WTC11 (cell line): ENCODE results near the gene NR1D1. TPM values are rescaled to one million over a fixed set of nuclear protein-coding genes. Genes with fewer than 3 reads are reported as not detected.

Experiments
- ATAC-seq: fragments of 200-7000 bp; cut with Tn5 transposase; 2 replicates; pipeline ENCODE4 v1.10.0; 2021; ENCODE audit warnings: mild to moderate bottlenecking, moderate library complexity
- CTCF ChIA-PET: fragments of 300-600 bp; sonication (Branson Sonifier 250); formaldehyde crosslinking; loops from one replicate; lab custom pipeline; 2021; ENCODE audit warnings: antibody characterized with exemption; lab: Charles Lee
- POLR2A ChIA-PET: fragments of 350-600 bp; sonication (Branson Sonifier 250); formaldehyde crosslinking; loops from one replicate; lab custom pipeline; 2021; ENCODE audit warnings: antibody characterized with exemption; lab: Charles Lee
- DNase-seq: peaks from one replicate; pipeline ENCODE4 v3.0.0; 2021; ENCODE audit warnings: low spot score
- H3K27ac Mint-ChIP-seq: 2 replicates; pipeline ENCODE4 v1.8.0; 2021; ENCODE audit warnings: mixed read lengths
- H3K27me3 Mint-ChIP-seq: 2 replicates; pipeline ENCODE4 v1.8.0; 2021; ENCODE audit warnings: low read depth, mild to moderate bottlenecking, moderate library complexity, mixed read lengths
- H3K36me3 Mint-ChIP-seq: 2 replicates; pipeline ENCODE4 v1.8.0; 2021; ENCODE audit warnings: mixed read lengths
- H3K4me1 Mint-ChIP-seq: 2 replicates; pipeline ENCODE4 v1.8.0; 2022; ENCODE audit warnings: mixed read lengths
- H3K4me3 Mint-ChIP-seq: 2 replicates; pipeline ENCODE4 v1.8.0; 2021; ENCODE audit warnings: mild to moderate bottlenecking, moderate library complexity, mixed read lengths
- H3K9me3 Mint-ChIP-seq: 2 replicates; pipeline ENCODE4 v1.8.0; 2021; ENCODE audit warnings: mixed read lengths
- CTCF ChIP-seq: fragments of 200-600 bp; IDR thresholded peaks from 2 replicates; pipeline ENCODE4 v1.8.0; 2022; ENCODE audit warnings: antibody characterized with exemption
- GTF2I ChIP-seq: fragments of 250-450 bp; sonication (Bioruptor Pico); conservative IDR thresholded peaks from 2 replicates; pipeline ENCODE4 v1.4.0; 2021; ENCODE audit warnings: mild to moderate bottlenecking
- MAX ChIP-seq: sonication (generic); formaldehyde crosslinking; IDR thresholded peaks from 2 replicates; pipeline ENCODE4 v1.8.0; 2022; ENCODE audit warnings: mild to moderate bottlenecking, missing genetic modification reagents
- NR1H2 ChIP-seq: sonication (generic); formaldehyde crosslinking; IDR thresholded peaks from 2 replicates; pipeline ENCODE4 v1.9.0; 2021; ENCODE audit warnings: mild to moderate bottlenecking, moderate library complexity, missing genetic modification reagents
- SP1 ChIP-seq: sonication (generic); formaldehyde crosslinking; conservative IDR thresholded peaks from 2 replicates; pipeline ENCODE4 v1.8.1; 2022; ENCODE audit warnings: missing genetic modification reagents
- ZNF219 ChIP-seq: sonication (generic); formaldehyde crosslinking; IDR thresholded peaks from 2 replicates; pipeline ENCODE4 v1.8.0; 2023; ENCODE audit warnings: missing genetic modification reagents, mild to moderate bottlenecking, borderline replicate concordance
- ZNF532 ChIP-seq: fragments of 250-450 bp; sonication (Bioruptor Pico); IDR thresholded peaks from 2 replicates; pipeline ENCODE4 v1.9.0; 2021; ENCODE audit warnings: mild to moderate bottlenecking, borderline replicate concordance
- total RNA-seq: library from RNA; stranded (reverse); gene quantifications from 3 replicates; pipeline ENCODE4 v1.2.3, GENCODE V29; 2021

NR1D1 gene
- total RNA-seq, 1 experiment from 2014 or later, result 5.6 TPM

- no peak for DNase-seq
- no peaks in the 10 kb centered on the region for H3K36me3 Mint-ChIP-seq
Observed at GRCh38 chr17:40069751-40070708, 30.4 kb downstream of the NR1D1 start.

GRCh38 chr17:40068917-40069750 lies 31.3 kb downstream of the NR1D1 start:
- DNase-seq (no peak), ATAC-seq (peak; percentile 4)
- TF ChIP-seq SP1 (peak; percentile 41; the same call in 1 of the 2 replicates), ZNF532 (CRISPR knock-in tag) (no peak), NR1H2 (CRISPR knock-in tag) (no peak), MAX (peak; percentile 52)
- Mint-ChIP-seq H3K27me3 (peaks cover 7% of the 10 kb centered on the region), H3K4me1 (peaks cover 75% of the 10 kb centered on the region), H3K4me3 (peak overlapping the region; percentile 53), H3K36me3 (no peaks in the 10 kb centered on the region), H3K27ac (peak overlapping the region; percentile 29; the same call in 1 of the 2 replicates), H3K9me3 (no peaks in the 10 kb centered on the region)
- ChIA-PET CTCF (interaction anchor here (0.6 to 4.3 kb wide), 10 partner anchors 9 to 56 kb away, joined by 3 to 33 read pairs (median 7); partner anchors contain the start of gene MED24), POLR2A (interaction anchor here (1.1 kb wide), 1 partner anchor 31 kb away, joined by 3 read pairs; the partner anchor contains the start of gene NR1D1)

More at GRCh38 chr17:40069751-40070708, 30.4 kb downstream of the NR1D1 start:
- Mint-ChIP-seq H3K27ac (peak overlapping the region; percentile 29; the same call in 1 of the 2 replicates), H3K27me3 (no peaks in the 10 kb centered on the region), H3K9me3 (no peaks in the 10 kb centered on the region), H3K4me1 (peaks cover 74% of the 10 kb centered on the region), H3K4me3 (peak overlapping the region; percentile 49)
- POLR2A ChIA-PET, result no interaction called here
- peak; percentile 6 for ATAC-seq
- CTCF ChIA-PET, result interaction anchor here (0.9 to 4.3 kb wide), 12 partner anchors 10 to 57 kb away, joined by 3 to 33 read pairs (median 9); partner anchors contain the start of gene MED24
- 0 out of 2 replicates have a peak, but pooled peaks have one; percentile 19 for TF ChIP-seq CTCF
- no peak for TF ChIP-seq GTF2I (CRISPR knock-in tag)

- no peak for TF ChIP-seq ZNF219 (CRISPR knock-in tag)
- ATAC-seq, result no peak
- no peaks in the 10 kb centered on the region for H3K36me3 Mint-ChIP-seq
- peak overlapping the region; percentile 53 for H3K4me3 Mint-ChIP-seq
- H3K27me3 Mint-ChIP-seq, result peaks cover 13% of the 10 kb centered on the region
- CTCF ChIA-PET, result interaction anchor here (1.2 to 4.3 kb wide), 6 partner anchors 14 to 55 kb away, joined by 4 to 33 read pairs (median 12); partner anchors contain the start of gene MED24
- peaks cover 77% of the 10 kb centered on the region for H3K4me1 Mint-ChIP-seq
- POLR2A ChIA-PET, result interaction anchor here (1.1 kb wide), 1 partner anchor 32 kb away, joined by 3 read pairs; the partner anchor contains the start of gene NR1D1
- DNase-seq, result no peak
- no peak overlapping the region for H3K27ac Mint-ChIP-seq
- H3K9me3 Mint-ChIP-seq, result no peaks in the 10 kb centered on the region
Observed at GRCh38 chr17:40068584-40068916, 31.8 kb downstream of the NR1D1 start.
